ENCODE data around the gene NIPSNAP3A. TPM values are rescaled to one million over a fixed set of nuclear protein-coding genes. Genes with fewer than 3 reads are reported as not detected.

NIPSNAP3A gene
- total RNA-seq, 2 donors from 2014 or later = 8.3 to 20.6 TPM

DNA sequence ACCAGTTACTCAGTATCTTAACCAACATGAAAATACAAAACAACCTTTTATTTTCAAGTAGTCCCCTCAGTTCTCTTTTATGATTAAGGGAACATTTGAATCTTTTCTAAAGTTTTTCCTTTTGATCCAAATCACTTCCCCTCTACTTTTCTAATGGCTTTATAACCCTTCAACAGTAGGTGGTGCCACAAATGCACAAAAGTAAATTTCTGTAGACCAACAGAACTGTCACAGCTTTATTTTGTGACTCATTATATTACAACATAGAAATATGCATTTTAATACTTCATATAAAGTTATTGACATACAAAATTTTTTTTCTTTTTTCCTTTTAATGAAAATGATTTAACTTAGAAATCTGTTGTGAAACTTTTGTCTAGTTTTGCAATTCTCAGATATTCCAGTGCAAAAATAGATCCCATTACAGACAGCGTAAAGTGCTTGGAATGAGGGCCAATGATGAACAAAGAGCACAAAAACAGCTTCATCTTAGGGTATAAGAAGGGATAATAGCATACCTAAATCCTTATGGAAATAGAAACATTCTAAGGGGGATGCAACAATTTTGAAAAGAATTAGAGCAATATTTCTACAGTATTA is 33.4 kb downstream of the NIPSNAP3A start:
- no peak for DNase-seq (ENCODE audit: low spot score)
- Histone ChIP-seq H3K4me3 (no peak overlapping the region), H3K27ac (no peak overlapping the region), H3K9me3 (no peaks in the 10 kb centered on the region), H3K4me1 (peaks cover 0 to 18% of the 10 kb centered on the region in 2 donors), H3K36me3 (peaks cover 28% of the 10 kb centered on the region), H3K27me3 (no peaks in the 10 kb centered on the region)
- TF ChIP-seq, protein P1, sequence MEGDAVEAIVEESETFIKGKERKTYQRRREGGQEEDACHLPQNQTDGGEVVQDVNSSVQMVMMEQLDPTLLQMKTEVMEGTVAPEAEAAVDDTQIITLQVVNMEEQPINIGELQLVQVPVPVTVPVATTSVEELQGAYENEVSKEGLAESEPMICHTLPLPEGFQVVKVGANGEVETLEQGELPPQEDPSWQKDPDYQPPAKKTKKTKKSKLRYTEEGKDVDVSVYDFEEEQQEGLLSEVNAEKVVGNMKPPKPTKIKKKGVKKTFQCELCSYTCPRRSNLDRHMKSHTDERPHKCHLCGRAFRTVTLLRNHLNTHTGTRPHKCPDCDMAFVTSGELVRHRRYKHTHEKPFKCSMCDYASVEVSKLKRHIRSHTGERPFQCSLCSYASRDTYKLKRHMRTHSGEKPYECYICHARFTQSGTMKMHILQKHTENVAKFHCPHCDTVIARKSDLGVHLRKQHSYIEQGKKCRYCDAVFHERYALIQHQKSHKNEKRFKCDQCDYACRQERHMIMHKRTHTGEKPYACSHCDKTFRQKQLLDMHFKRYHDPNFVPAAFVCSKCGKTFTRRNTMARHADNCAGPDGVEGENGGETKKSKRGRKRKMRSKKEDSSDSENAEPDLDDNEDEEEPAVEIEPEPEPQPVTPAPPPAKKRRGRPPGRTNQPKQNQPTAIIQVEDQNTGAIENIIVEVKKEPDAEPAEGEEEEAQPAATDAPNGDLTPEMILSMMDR (IDR thresholded peaks at IDR 0.05) = peak in 1 of 2 donors; percentile 56

DNA sequence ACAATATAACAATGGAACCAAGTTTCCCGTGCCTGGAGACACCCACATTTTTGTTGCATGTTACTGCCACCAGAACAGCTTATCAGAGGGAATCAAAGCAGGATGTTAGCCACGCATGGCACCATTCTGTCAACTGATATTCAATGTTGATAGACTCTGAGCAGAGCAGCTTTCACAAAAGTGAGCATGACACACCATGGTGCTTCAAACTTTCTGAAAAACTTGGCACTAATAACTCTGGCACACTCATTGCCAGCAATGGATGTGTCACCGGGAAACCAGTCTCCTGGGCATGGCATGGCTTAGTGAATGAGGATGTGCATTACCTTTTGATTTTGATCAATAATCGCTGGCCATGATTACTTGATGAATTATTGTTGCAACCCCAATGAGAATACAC is 36.1 kb downstream of the NIPSNAP3A start:
- Histone ChIP-seq H3K36me3 (peaks cover 55% of the 10 kb centered on the region), H3K4me1 (no peaks in the 10 kb centered on the region), H3K27ac (no peak overlapping the region), H3K9me3 (no peaks in the 10 kb centered on the region), H3K27me3 (no peaks in the 10 kb centered on the region), H3K4me3 (no peak overlapping the region)
- TF ChIP-seq, protein P1 (IDR thresholded peaks at IDR 0.05) = no peak
- DNase-seq (ENCODE audit: low spot score) = no peak

DNA sequence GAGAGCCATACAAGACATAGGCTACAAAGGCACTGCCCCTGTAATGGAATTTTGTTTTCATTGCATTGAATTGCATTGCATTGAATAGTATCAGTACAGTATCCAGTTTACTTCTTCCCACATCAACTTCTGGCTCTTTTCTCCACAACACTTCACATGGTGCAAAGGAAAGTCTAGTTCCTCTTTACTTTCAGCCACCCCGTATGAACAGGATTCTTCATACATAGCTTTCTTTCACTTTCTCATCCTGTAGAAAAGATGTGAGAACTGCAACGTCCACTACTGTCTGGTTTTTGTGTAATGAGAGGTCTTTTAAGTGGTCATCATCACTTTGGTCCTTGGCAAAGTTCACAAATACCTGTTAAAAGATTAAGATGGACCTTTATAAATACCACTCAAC is 36.6 kb downstream of the NIPSNAP3A start:
- H3K4me1 ChIP-seq = no peaks in the 10 kb centered on the region
- H3K27ac ChIP-seq = no peak overlapping the region
- H3K9me3 ChIP-seq = no peaks in the 10 kb centered on the region
- peaks cover 60% of the 10 kb centered on the region for H3K36me3 ChIP-seq
- no peak overlapping the region for H3K4me3 ChIP-seq
- H3K27me3 ChIP-seq = no peaks in the 10 kb centered on the region
- TF ChIP-seq, protein P1 (IDR thresholded peaks at IDR 0.05) = no peak
- no peak for DNase-seq (ENCODE audit: low spot score)

DNA sequence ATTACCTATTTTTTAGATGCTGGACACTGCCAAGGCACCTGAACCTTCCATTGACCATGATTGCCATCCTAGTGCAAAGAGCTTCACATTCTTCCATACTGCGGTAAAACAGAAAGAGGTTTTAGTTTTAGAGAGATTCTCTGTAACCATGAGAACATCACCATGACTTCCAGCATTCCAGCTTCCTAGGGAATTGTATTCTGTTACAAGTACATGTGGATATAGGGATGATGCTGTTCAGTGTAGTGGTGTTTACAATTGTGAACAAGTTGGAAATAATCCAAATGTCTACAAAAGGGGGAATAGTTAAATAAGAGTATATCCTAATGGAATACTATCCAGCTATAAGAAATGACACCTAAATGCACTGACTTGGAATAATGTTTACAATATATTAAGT is 38.8 kb downstream of the NIPSNAP3A start:
- Histone ChIP-seq H3K9me3 (no peaks in the 10 kb centered on the region), H3K4me3 (no peak overlapping the region), H3K27me3 (no peaks in the 10 kb centered on the region), H3K4me1 (no peaks in the 10 kb centered on the region), H3K27ac (no peak overlapping the region), H3K36me3 (peaks cover 80% of the 10 kb centered on the region)
- TF ChIP-seq, protein P1 (IDR thresholded peaks at IDR 0.05) = no peak
- DNase-seq (ENCODE audit: low spot score) = no peak

DNA sequence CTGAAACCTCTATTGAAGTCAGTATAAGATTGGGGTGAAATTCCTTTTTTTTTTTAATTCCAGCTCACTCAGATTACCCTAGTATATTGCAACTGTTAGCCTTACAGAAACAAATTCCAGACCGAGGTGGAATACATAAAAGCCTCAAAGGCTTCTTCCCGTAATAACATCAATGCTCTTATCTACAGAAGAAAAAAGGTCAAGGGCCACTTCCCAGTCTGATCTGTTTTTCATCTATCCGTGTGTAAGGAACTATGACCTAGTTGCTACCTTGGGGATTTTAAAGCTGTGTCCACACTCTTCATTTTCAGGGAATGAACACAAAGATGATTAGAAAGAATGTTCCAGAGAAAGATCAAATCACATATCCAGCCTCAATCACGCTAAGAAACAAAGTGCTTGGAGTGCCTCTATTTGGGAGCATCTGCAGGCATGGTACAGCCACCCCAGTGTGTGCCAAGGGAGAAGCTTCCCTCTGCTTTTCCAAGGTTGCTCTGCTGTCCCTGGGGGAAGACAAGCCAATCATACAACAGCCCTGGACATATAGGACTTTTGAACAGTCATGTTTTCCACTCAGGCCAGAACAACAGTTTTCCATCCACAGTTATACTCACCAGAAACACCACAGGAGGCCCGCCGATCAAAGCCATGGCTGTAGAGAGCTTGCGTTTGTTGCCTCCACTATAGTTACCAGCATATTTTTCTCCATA is 40.0 kb downstream of the NIPSNAP3A start:
- DNase-seq (ENCODE audit: low spot score) = no peak
- Histone ChIP-seq H3K9me3 (no peaks in the 10 kb centered on the region), H3K36me3 (peaks cover 92% of the 10 kb centered on the region), H3K27me3 (no peaks in the 10 kb centered on the region), H3K27ac (no peak overlapping the region), H3K4me3 (no peak overlapping the region), H3K4me1 (no peaks in the 10 kb centered on the region)
- TF ChIP-seq, protein P1 (IDR thresholded peaks at IDR 0.05) = no peak
